Measurements from ENCODE around the gene CA12.

The CA12 gene

GRCh38 chr15:63292241-63292640 lies 89.4 kb downstream of the CA12 start:
- no peak for TF ChIP-seq CTCF (IDR thresholded peaks at IDR 0.05; ENCODE audit: low read depth, low read length)
- Histone ChIP-seq H3K4me3 (ENCODE audit: low read depth, low read length) (no peak overlapping the region), H3K4me1 (no peaks in the 10 kb centered on the region), H3K9me3 (no peaks in the 10 kb centered on the region), H3K36me3 (no peaks in the 10 kb centered on the region), H3K27me3 (no peaks in the 10 kb centered on the region)
- DNase-seq, result no peak

GRCh38 chr15:63291507-63291906 lies 90.1 kb downstream of the CA12 start:
- Histone ChIP-seq H3K9me3 (no peaks in the 10 kb centered on the region), H3K4me3 (ENCODE audit: low read depth, low read length) (no peak overlapping the region), H3K4me1 (no peaks in the 10 kb centered on the region), H3K36me3 (no peaks in the 10 kb centered on the region), H3K27me3 (no peaks in the 10 kb centered on the region)
- TF ChIP-seq CTCF (IDR thresholded peaks at IDR 0.05; ENCODE audit: low read depth, low read length), result no peak
- no peak for DNase-seq

- DNase-seq, result no peak
- H3K4me3 ChIP-seq (ENCODE audit: low read depth, low read length), result no peak overlapping the region
- H3K36me3 ChIP-seq, result no peaks in the 10 kb centered on the region
- H3K9me3 ChIP-seq, result no peaks in the 10 kb centered on the region
- H3K4me1 ChIP-seq, result no peaks in the 10 kb centered on the region
- no peaks in the 10 kb centered on the region for H3K27me3 ChIP-seq
- TF ChIP-seq CTCF (IDR thresholded peaks at IDR 0.05; ENCODE audit: low read depth, low read length), result peak; percentile 80
Observed at GRCh38 chr15:63288778-63289378, 92.8 kb downstream of the CA12 start.

- no peaks in the 10 kb centered on the region for H3K9me3 ChIP-seq
- no peak for DNase-seq
- H3K4me3 ChIP-seq (ENCODE audit: low read depth, low read length), result no peak overlapping the region
- TF ChIP-seq CTCF (IDR thresholded peaks at IDR 0.05; ENCODE audit: low read depth, low read length), result no peak
- H3K4me1 ChIP-seq, result no peaks in the 10 kb centered on the region
- no peaks in the 10 kb centered on the region for H3K27me3 ChIP-seq
- H3K36me3 ChIP-seq, result no peaks in the 10 kb centered on the region
Observed at GRCh38 chr15:63288342-63288741, 93.3 kb downstream of the CA12 start.

- H3K36me3 ChIP-seq, result no peaks in the 10 kb centered on the region
- no peaks in the 10 kb centered on the region for H3K9me3 ChIP-seq
- no peak overlapping the region for H3K4me3 ChIP-seq (ENCODE audit: low read depth, low read length)
- no peak for TF ChIP-seq CTCF (IDR thresholded peaks at IDR 0.05; ENCODE audit: low read depth, low read length)
- DNase-seq, result no peak
- no peaks in the 10 kb centered on the region for H3K4me1 ChIP-seq
- H3K27me3 ChIP-seq, result no peaks in the 10 kb centered on the region
Observed at GRCh38 chr15:63287109-63287508, 94.5 kb downstream of the CA12 start.

- no peak for TF ChIP-seq CTCF (IDR thresholded peaks at IDR 0.05; ENCODE audit: low read depth, low read length)
- H3K4me1 ChIP-seq, result no peaks in the 10 kb centered on the region
- no peak overlapping the region for H3K4me3 ChIP-seq (ENCODE audit: low read depth, low read length)
- H3K27me3 ChIP-seq, result no peaks in the 10 kb centered on the region
- no peaks in the 10 kb centered on the region for H3K9me3 ChIP-seq
- H3K36me3 ChIP-seq, result no peaks in the 10 kb centered on the region
- DNase-seq, result no peak
Observed at GRCh38 chr15:63284335-63284734, 97.3 kb downstream of the CA12 start.
